Mucosa of gallbladder (tissue), 1 donor: ENCODE measurements around the gene ZFYVE27. TPM values are rescaled to one million over a fixed set of nuclear protein-coding genes. Genes with fewer than 3 reads are reported as not detected.

Source experiments
- DNase-seq: peaks from one replicate; pipeline ENCODE4 v3.0.0-alpha.2; 2020; ENCODE audit warnings: low spot score
- total RNA-seq: library from RNA; stranded (reverse); gene quantifications from one replicate; pipeline ENCODE4 v1.2.1, GENCODE V29; 2021
- donor health status: DM: no; HTN: no; CAD: no.

Gene ZFYVE27
- total RNA-seq, 1 donor from 2014 or later = 49.8 TPM

GRCh38 chr10:97744405-97745035 is 7.6 kb downstream of the ZFYVE27 start:
- DNase-seq = no peak

- DNase-seq = no peak
Observed at GRCh38 chr10:97747573-97747972, 10.6 kb downstream of the ZFYVE27 start.

GRCh38 chr10:97748116-97748515 is 11.2 kb downstream of the ZFYVE27 start:
- DNase-seq = no peak

GRCh38 chr10:97752956-97753355 is 16.0 kb downstream of the ZFYVE27 start:
- DNase-seq = no peak

GRCh38 chr10:97754726-97755125 is 17.8 kb downstream of the ZFYVE27 start:
- no peak for DNase-seq

GRCh38 chr10:97755718-97756117 is 18.8 kb downstream of the ZFYVE27 start:
- no peak for DNase-seq

- no peak for DNase-seq
Observed at GRCh38 chr10:97757471-97757870, 20.5 kb downstream of the ZFYVE27 start.

GRCh38 chr10:97759158-97759887 is 22.4 kb downstream of the ZFYVE27 start:
- no peak for DNase-seq

- no peak for DNase-seq
Observed at GRCh38 chr10:97759946-97760345, 23.0 kb downstream of the ZFYVE27 start.

GRCh38 chr10:97760461-97761257 is 23.7 kb downstream of the ZFYVE27 start:
- no peak for DNase-seq

- DNase-seq = no peak
Observed at GRCh38 chr10:97761331-97761865, 24.5 kb downstream of the ZFYVE27 start.

GRCh38 chr10:97762056-97762455 is 25.1 kb downstream of the ZFYVE27 start:
- no peak for DNase-seq

- peak; percentile 37 for DNase-seq
Observed at GRCh38 chr10:97762816-97763215, 25.9 kb downstream of the ZFYVE27 start.

GRCh38 chr10:97763411-97763810 is 26.5 kb downstream of the ZFYVE27 start:
- no peak for DNase-seq

GRCh38 chr10:97763947-97764346 is 27.0 kb downstream of the ZFYVE27 start:
- no peak for DNase-seq

- no peak for DNase-seq
Observed at GRCh38 chr10:97764519-97764931, 27.6 kb downstream of the ZFYVE27 start.

- no peak for DNase-seq
Observed at GRCh38 chr10:97765201-97765600, 28.3 kb downstream of the ZFYVE27 start.

- no peak for DNase-seq
Observed at GRCh38 chr10:97766106-97766810, 29.3 kb downstream of the ZFYVE27 start.

- DNase-seq = no peak
Observed at GRCh38 chr10:97766996-97767924, 30.3 kb downstream of the ZFYVE27 start.
